EH (cell line): Measurements from ENCODE around the gene BCL11B.

Experiments
- DNase-seq: peaks from one replicate; pipeline ENCODE4 v3.0.0-alpha.2; 2015; ENCODE audit warnings: low read depth

BCL11B gene

DNA sequence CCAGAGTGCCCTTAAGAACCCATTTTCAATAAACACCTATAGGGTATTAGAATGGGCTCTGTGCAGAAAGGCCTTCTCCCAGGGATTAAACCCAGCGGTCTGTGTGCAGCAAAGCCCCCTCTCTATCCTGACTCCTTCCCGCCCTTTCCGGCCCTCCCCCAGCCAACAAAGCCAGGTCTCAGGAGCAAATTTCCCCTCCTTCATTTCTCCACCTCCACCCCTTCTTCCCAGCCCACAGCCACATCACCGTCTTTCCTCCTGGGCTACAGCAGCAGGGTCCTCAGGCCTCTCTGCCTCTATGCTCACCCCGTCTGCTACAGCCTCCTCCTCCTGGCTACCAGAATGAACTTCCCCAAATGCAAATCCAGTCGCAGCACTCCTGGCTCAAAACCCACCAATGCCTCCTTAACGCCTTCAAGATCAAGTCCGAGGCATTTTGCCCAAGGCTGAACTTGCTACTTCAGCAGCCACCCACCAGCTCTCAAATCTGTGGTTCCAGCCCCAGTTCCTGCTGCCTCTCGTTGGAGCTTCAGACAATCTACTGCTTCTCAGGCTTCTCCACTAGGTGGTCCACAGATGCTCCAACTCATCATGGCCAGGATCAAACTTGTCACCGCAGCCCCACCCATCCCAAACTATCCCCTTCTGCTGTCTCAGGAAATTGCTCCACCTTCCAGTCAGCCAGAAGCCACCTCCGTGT is 134.8 kb downstream of the BCL11B start:
- no peak for DNase-seq

DNA sequence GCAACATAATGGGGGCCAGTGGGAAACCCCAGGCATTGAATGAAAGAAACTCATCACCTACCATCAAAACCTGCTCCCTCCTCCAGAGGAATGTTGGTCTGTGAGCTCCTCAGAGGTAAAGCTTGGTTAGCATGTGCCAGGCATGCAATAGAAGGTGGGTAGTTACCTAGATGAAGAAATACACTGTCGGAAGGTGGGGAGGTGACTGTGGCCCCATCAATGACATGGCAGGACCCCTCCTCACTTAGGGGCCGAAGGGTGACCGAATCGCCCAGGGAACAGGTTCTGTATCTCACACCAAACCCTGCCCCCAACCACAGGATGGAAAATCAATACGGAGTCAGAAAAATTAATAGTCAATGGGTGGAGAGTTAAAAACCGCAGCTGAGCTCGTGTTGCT is 135.6 kb downstream of the BCL11B start:
- DNase-seq = no peak

- no peak for DNase-seq
Measured at GRCh38 chr14:99136047-99136400, 136.0 kb downstream of the BCL11B start.

GRCh38 chr14:99134516-99135046 is 137.4 kb downstream of the BCL11B start:
- no peak for DNase-seq

DNA sequence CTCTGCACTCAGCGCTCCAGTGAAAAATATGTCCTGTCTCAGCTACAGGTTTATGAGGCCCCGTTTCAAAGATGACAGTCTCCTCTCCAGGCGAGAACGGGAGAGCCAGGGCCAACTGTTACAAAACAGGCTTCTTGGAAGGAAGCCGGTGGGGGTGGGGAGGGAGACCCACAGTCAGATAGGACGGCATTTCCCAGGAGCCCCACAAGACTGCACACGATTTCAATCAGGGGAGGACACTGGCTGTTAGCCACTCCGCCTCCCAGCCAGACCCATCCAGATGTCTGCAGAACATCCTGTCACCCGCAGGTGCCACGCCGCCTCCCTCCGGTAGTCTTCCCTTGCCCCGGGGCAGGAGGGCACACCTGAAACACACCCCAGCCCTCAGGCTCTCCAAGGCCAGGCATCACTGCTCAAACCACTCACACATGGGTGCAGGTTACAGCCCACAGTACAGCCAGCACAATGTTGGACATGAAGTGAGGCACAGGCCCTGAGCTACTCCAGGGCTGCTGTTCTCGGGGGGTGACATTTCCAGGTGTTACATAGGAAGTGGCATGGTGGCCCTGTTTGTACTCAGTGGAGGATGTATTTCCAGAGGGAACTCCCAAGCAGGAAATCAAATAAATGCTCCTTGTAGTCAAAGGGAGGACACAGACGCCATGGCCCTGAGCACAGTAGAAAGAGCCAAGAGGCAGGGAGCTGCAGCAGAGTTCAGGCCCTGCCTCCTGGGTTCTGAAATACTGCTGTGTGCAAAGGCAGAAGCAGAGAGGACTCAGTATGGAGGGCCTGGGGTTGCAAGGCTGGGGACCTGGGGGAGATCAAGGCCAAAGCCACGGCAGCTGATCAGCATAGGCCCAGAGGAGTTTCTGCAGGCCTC is 138.1 kb downstream of the BCL11B start:
- no peak for DNase-seq

DNA sequence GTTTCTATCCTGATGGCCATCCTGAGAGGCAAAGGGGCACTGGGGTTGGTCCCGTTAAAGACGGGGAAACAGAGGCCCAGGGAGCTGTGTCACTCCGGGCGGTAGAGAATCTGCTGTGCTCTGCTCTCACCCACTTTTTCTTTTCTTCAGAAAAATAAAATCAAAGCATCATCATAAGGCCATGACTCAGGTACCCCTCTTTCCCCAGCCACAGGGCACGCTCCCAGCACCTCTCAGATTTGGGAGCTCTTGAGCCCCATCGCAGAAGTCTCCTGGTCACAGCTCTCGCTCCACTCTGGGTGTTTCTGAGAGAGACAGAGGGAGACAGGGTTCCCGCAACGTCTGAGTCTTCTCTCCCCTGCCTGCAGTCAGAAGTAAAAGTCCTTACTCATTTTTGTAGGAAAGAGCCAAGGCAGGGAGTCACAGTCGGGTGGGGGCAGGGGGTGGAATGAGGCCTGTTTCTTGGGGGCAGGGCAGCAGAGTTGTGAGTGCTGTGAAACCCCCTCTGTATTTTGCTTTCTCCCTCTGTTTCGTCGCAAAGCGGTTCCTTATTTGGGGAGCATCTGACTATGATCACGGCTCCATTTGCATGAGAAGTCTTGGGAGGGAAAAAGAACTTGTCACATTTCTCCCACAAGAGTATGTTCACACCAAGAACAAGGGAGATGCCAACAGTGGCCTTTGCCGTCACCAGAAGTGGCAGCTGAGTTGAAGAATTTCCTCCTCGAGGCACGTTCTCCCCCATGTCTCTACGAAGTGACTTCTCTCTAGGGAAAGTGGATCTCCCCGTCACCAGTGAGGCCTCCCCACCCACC is 139.0 kb downstream of the BCL11B start:
- no peak for DNase-seq

DNA sequence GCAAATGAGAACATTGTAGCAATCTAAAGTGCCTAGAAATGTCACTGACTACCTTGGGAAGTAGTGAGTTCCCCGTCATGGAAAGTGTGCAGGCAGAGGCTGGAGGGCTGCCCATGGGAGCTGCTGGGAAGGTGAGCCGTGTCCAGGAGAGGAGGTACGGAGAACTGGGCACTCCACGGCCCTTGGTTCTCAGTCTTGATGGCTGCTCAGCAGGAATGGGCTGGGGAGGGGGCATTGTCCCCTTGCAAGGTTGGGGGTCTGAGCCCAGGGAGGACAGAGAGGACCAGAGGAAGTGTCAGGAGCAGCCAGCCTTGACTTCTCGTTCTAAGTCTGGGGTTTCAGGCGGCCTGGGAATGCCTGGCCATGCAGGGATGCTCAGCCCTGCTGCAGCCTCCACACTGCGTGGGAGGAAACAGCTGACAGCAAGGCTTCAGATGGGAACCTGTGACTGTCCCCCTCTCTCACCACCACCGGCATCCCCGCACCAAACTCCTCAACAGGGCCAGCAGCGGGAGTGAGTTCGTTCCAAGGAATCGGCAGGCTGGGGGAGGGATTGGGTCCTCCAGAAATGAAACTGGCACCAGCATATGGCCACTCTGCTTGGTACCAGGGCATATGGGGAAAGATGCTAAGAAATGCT is 140.2 kb downstream of the BCL11B start:
- no peak for DNase-seq

GRCh38 chr14:99129998-99130397 is 142.0 kb downstream of the BCL11B start:
- DNase-seq = no peak

DNA sequence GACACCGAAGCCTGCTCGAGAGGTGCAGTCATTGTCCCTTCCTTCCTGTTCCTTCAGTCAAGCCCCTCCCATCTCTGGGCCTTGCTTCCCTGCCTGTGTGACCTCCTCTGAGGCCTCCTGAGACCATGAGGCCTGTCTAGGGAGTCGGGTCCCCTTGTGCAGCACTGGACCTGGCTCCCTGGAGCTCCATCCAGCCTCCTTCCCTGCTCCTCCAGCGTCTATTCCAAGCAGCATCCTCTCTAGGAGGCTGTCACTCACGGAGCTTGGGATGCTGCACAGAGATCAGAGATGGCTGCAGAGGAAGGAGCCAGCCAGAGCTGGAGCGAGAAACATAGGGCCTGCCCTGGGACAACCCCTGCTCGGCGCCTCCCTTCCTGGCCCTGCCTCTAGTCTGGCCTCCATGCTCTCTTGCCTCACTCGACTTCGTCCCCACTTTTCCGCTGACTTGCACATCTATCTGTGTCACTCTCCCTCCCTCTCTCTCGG is 142.7 kb downstream of the BCL11B start:
- DNase-seq = no peak

GRCh38 chr14:99128185-99128584 is 143.8 kb downstream of the BCL11B start:
- DNase-seq = no peak

GRCh38 chr14:99127651-99128167 is 144.3 kb downstream of the BCL11B start:
- no peak for DNase-seq

GRCh38 chr14:99125616-99126431 is 146.2 kb downstream of the BCL11B start:
- no peak for DNase-seq

DNA sequence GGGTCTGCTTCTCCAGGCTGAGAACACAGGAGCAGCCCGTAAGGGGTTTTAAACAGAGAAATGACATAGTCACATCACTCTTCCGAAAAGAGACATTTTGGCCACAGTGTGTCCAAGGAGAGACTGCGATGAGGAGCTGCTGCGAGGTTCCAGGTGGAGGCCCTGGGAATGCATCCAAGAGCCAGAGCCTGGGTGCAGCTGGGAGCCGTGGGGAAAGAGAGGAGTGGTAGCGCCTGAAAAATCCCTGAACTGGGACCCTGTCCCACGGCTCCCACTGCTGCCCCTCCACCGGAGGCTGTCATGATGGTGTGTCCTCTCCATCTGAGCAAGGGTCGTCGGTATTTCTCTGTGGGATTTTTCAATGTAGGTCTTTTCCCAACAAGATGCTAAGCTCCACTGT is 146.9 kb downstream of the BCL11B start:
- no peak for DNase-seq

GRCh38 chr14:99124482-99125105 is 147.4 kb downstream of the BCL11B start:
- no peak for DNase-seq

GRCh38 chr14:99123208-99123870 is 148.7 kb downstream of the BCL11B start:
- DNase-seq = no peak

GRCh38 chr14:99122521-99123125 is 149.4 kb downstream of the BCL11B start:
- no peak for DNase-seq

DNA sequence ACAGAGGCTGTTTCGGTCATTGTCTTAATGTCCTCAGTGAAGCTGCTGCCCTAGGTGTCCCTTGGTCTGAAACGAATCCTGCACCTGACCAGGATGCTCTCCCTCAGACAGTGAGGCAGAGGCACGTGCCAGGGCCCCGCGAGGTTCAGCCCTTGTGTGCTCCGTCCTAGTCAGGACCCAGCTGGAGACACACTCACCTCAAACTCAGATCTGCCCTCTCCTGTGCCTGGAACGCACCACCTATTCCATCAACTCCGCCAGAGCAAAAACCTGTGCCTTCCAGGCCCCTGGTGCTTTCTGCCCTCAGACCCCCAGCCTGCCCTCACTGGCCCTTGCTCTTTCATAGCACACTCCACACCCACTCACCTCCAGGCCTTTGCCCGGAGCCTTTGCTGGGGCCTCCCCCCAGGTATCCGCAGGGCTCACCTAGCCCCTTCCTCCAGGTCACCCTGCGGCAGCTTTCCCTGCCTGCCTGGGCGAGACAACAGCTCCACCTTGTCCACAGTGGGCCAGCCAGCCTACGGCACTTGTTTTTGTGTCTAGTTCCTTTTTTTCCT is 150.6 kb downstream of the BCL11B start:
- DNase-seq = no peak

GRCh38 chr14:99120526-99121318 is 151.3 kb downstream of the BCL11B start:
- no peak for DNase-seq
